Stimulated activated CD4-positive, alpha-beta T cell treated with anti-CD3 and anti-CD28 coated beads, Interleukin-4, amount 100 ng/mL, for 48 hours (primary cell): ENCODE results near the gene PRPSAP1.
A peak's percentile ranks its signal among the peaks of the same experiment; 100 is the strongest.
"Not testable (repeated sequence)": the region's sequence is repeated elsewhere in the genome, so short reads cannot be mapped to it uniquely, and the experiment has no call there.

Source experiments
- DNase-seq, 2 donors: peaks; one replicate each; pipeline ENCODE4 v3.0.0-alpha.2; 2020; ENCODE audit warnings: low read depth in 2 of 2

Gene PRPSAP1

GRCh38 chr17:76359776-76360175, 6.1 kb upstream of the PRPSAP1 start:
- DNase-seq: not testable (repeated sequence)

GRCh38 chr17:76359375-76359774, 5.7 kb upstream of the PRPSAP1 start:
- no peak for DNase-seq

DNA sequence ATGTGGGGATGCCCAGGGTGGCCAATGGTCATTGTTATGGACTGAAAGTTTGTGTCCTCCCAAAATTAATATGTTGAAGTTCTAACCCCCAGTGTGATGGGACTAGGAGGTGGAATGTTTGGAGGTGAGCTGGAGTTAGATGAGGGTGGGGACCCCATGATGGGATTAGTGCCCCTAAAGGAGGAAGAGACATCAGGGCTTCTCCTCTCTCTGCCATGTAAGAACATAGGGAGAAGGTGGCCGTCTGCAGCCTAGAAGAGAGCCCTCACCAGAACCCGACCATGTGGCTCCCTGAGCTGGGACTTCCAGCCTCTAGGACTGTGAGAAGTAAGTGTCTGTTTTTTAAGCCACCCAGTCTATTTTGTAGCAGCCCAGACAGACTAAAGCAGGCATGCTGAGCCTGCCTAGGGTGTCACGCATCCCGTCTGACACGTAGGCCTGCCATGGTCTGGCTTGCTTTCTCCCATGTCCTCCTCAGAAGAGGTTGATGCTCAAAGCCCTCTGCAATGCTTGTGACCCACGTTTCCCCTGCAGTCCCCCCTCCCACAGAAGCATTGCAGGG, 4.0 kb upstream of the PRPSAP1 start:
- no peak for DNase-seq

GRCh38 chr17:76356803-76357456, 3.2 kb upstream of the PRPSAP1 start:
- no peak for DNase-seq

- DNase-seq: no peak
Observed at GRCh38 chr17:76354747-76355310, 1.1 kb upstream of the PRPSAP1 start.

DNA sequence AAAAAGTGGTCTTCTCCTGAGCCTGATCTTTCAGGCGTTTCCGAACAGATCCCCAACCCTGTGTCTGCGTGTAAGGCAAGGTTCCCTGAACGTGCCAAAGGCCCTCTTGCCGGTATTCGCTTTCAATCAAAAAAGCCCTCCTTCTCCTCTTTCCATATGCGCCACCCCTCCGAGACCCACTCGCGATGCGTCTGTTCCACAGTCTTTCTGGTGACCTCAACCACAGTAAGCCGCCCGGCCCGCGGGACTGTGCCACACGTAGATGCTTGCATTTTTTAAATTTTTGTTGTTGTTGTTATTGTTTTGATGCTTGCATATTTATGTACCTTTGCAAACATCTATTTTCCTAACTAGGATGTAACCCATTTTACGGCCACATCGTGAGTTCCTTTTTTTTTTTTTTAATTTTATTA, 607 bp upstream of the PRPSAP1 start:
- DNase-seq: no peak

DNA sequence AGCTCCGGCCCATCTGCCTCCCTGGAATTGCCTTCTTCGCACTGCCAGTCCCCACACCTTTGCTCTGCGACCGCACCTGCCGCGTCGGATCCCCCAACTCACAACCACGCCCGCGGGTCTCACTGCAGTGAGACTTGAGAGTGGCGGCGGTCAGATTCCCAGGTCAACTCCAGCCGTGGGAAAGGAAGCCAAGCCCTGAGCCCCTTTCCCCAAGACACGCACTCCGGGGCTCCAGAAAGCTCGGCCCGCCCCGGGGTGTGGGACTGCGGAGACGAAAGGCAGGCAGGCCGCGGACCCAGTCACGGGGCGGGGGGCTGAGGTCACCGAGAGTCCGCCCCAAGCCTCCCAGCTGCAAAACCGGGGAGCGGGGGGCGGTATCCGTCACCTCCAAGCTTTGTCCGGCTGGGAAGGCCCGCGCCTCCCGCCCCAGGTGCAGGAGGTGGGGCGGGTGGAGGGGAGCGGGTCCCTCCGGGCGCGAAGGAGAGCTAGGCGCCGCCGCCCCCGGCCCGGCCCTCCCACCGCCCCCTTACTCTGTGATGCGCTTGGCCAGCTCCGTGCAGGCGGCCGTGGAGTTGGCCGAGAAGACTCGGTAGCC, 615 bp downstream of the PRPSAP1 start:
- DNase-seq: peak in 1 of 2 donors; percentile 8

- no peak for DNase-seq
Observed at GRCh38 chr17:76351526-76352071, 2.1 kb downstream of the PRPSAP1 start.

GRCh38 chr17:76350463-76350862, 3.3 kb downstream of the PRPSAP1 start:
- no peak for DNase-seq

- DNase-seq: not testable (repeated sequence)
Observed at GRCh38 chr17:76346936-76347335, 6.8 kb downstream of the PRPSAP1 start.

DNA sequence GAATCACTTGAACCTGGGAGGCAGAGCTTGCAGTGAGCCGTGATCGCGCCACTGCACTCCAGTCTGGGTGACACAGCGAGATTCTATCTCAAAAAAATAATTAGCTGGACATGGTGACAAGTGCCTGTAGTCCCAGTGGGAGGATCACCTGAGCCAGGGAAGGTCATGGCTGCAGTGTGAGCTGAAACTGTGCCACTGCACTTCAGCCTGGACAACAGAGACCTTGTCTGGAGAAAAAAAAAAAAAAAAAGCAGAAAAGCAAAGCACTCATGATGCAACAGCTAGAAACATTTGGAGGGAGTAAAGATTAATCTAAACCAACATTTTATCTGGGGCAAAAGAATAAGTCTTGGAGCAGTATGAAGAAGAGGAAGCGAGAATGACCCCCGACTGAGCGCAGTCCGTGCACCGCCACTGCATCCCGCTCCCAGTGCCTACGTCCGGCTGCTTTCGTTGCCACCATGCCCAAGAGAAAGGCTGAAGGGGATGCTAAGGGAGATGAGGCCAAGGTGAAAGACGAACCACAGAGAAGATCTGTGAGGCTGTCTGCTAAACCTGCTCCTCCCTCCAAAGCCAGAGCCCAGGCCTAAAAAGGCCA, 8.2 kb downstream of the PRPSAP1 start:
- DNase-seq: no peak

GRCh38 chr17:76343106-76343505, 10.6 kb downstream of the PRPSAP1 start:
- DNase-seq: no peak

DNA sequence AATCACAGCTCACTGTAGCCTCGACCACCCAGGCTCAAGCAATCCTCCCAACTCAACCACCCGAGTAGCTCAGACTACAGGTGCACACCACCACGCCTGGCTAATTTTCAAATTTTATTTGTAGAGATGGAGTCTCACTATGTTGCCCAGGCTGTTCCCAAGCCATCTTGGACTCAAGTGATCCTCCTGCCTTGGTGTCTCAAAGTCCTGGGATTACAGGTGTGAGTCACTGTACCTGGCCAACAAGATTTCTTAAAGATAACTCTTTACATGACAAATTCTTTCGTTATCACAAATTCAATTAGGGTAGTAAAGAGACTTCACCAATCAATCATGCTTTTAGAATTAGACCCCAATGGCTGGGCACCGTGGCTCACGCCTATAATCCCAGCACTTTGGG, 12.4 kb downstream of the PRPSAP1 start:
- no peak for DNase-seq

DNA sequence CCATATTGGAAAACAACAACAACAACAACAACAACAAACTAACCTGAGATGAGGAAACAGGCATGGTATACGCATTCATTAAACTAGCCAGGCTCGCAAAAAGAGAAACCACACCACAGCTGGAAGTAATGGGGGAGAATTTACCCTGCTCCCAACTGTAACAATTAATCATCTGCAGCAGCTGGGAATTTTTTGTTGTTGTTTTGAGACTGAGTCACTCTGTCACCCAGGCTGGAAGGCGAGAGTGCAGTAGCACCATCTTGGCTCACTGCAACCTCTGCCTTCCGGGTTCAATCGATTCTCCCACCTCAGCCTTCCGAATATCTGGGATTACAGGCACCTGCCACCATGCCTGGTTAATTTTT, 16.3 kb downstream of the PRPSAP1 start:
- DNase-seq: no peak

GRCh38 chr17:76336756-76337412, 16.8 kb downstream of the PRPSAP1 start:
- DNase-seq: no peak

- no peak for DNase-seq
Observed at GRCh38 chr17:76335716-76336381, 17.9 kb downstream of the PRPSAP1 start.

DNA sequence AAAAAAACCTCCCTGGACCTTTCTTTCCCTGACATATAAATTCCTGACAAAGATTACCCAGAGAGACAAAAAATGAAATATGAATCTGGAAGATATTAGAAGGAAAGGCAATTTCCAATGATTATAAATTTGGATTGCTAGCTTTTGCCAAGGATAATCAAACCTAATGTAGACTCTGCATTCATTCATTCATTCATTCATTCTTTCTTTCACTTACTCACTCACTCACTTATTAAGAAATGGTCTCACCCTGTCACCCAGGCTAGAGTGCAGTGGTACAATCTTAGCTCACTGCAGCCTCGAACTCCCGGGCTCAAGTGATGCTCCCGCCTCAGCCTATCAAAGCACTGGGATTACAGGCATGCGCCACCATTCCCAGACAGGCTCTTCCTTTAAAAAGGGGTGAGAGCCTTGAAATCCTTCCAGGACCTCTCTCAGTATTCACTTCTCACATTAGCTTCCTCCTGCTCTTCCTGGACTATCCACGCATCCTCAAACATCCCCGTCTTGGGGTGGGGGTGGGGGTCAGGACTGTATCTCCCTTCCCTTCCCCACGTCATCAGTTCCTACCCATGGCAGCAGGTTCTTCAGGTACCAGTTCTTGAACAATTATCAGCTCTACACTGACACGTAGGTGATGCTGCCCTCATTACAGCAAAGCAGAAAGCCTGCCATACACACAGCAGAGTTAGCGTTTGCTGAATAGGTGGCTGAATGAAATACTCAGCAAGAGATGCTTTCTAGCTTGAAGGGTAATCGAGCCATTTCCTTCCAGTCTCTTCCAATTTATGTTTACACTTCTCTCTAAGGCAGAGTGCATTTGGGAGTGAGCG, 19.8 kb downstream of the PRPSAP1 start:
- no peak for DNase-seq

GRCh38 chr17:76331083-76331482, 22.6 kb downstream of the PRPSAP1 start:
- DNase-seq: no peak

DNA sequence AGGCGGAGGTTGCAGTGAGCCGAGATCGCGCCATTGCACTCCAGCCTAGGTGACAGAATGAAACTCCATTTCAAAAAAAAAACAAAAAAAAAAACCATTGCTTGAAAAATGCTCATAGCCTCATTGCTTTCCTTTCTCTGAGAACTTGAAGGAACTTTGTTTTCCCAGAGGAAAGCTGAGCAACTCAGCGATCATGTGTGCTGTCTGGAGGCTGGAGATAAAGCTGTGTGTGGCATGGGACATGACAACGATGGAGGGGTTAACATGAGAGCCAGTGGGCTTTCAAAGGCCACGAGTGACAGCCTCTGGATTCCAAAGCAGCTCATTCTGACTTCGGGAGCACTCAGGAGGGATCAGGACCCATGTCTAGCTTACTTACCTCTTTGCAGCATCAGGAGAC, 24.1 kb downstream of the PRPSAP1 start:
- no peak for DNase-seq

GRCh38 chr17:76327696-76328095, 26.0 kb downstream of the PRPSAP1 start:
- DNase-seq: no peak

GRCh38 chr17:76326306-76326705, 27.4 kb downstream of the PRPSAP1 start:
- no peak for DNase-seq
